Ecto neural progenitor cell (in vitro differentiated cells): ENCODE results near the gene PRR18.

Experiments used
- DNase-seq: peaks from one replicate; pipeline ENCODE4 v3.0.0-alpha.2; 2018; ENCODE audit warnings: low spot score

The PRR18 gene

DNA sequence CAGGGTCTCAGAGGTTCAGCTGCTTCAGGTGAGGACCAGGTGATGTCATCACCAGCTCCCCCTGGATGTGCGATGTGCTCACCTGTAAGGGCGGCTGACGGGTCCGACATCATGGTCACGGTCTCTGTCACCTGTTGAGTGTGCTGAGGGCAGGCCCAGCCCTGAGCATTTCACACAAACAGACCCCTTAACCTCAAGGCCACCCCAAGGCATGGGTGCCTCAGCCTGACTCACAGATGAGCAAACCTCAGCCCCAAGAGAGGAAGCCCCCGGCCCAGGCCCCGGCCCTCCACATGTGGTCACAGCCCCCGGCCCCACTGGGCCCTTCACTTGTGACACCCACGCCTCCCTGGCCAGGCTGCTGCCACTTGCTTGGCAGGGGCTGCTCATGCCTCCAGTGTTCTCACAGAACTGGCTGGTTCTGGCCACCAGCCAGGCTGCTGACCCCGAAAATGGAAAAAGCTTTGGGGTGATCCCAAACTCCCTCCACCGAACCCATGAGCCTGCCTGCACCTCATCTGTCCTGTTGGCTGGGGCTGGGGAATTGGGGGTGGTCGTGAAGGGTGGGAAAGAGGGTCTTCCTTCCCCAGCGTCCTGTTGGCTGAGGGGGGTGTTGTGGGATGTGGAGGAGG lies 33.3 kb downstream of the PRR18 start:
- no peak for DNase-seq

DNA sequence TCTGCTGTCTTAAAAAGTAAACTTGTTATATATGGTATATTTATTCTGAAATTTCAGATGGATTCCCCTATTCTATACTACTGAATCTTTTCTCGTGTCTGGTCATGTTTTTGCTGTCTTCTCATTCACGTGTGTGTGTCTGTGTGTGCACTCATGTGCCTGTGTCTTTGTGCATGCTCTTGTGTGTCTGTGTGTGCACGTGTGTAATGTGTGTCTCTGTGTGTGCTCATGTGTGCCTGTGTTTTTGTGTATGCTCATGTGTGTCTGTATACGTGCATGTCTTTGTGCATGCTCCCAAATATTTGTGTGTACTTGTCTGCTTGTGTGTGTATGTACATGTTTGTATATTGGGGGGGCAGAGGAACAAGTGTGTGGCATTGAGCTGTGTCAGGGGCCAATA lies 34.0 kb downstream of the PRR18 start:
- DNase-seq, result no peak

DNA sequence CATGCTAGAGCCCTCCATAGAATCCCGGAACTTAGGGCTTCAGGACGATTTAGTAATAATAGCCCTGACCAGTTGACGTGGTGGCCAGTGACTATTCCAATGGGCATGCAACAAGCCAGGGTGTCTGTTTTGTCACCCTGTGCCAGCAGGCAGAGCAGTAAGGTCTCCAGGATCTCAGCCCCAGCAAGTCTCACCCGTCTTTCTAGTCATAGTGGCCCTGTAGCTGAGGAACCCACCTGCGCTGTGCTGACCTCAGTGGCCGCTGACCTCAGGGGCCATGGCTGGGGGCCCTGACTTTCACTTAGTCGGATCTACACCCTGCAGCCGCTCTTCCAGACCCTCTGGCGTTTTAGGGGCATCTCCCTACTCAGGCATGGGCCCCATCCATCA lies 36.8 kb downstream of the PRR18 start:
- no peak for DNase-seq

DNA sequence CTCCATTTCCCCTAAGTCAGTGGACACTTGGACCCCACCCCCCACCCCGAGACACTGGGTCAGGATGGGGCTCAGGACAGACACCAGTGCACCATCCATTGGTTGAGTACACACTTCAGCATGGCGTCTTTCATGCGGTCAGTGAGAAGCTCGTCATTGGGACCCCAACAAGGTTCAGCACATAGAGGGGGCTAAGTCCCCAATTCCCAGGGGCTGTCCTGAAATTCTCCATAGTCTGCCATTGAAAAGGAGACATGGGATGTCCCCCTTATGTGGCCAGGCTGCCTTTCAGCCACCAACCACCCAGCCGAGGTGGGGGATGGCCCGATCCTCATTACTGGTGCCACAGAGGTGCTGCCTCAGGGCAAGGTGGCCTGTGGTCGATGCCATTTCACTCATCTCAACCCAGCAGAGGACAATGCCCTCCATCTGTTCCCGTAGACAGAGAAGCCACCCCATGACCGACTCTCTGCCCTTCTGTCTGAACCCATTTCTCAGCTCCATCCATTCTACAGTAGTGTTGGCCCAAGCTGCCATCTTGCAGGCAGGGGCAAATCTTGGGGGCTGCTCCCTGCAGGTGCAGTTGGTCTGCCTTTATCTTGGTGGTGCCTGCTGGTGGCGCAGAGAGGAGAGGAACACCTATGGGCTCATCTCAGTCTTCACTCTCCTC lies 37.4 kb downstream of the PRR18 start:
- no peak for DNase-seq

DNA sequence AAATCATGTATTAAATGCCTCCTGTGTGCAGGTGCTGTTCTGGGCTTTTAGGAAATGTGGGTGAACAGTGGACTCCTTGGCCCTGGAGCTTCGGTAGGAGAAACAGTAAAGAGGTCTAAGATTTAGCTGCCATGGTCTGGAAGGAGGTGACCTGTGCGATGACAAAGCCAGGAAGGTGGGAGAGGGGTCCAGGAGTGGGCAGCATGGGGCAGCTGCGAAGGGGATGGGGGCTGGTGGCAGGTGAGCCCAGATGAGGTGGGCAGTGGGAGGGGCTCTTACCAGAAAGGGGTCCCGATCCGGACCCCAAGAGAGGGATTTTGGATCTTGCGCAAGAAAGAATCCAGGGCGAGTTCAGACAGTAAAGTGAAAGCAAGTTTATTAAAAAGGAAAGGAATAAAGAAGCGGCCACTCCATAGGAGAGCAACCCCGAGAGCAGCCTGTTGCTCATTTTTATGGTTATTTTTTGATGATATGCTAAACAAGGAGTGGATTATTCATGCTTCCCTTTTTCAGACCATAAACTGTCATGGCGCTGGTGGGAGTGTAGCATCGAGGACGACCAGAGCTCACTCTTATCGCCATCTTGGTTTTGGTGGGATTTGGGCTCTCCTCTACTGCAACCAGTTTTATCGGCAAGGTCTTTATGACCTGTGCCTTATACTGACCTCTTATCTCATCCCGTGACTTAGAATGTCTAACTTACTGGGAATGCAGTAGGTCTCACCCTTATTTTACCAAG lies 38.7 kb downstream of the PRR18 start:
- no peak for DNase-seq

DNA sequence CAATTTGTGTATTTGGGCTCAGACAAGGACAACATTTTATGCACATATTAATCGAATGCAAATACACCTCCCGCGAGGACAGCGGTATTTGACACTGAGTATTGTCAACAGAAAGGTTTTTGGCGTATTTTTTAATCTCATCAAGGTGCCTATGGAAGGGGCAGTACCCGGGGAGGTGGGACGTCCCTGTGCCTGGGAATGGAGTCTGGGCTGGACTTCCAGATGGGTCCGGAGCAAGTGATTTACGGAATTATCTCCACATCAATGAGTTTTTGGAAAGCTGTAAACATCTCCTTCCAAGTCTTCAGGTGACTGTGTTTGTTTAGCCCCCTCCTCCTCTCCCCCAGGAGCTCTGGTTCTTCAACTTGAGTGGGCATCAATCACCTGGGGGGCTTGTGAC lies 39.8 kb downstream of the PRR18 start:
- no peak for DNase-seq

DNA sequence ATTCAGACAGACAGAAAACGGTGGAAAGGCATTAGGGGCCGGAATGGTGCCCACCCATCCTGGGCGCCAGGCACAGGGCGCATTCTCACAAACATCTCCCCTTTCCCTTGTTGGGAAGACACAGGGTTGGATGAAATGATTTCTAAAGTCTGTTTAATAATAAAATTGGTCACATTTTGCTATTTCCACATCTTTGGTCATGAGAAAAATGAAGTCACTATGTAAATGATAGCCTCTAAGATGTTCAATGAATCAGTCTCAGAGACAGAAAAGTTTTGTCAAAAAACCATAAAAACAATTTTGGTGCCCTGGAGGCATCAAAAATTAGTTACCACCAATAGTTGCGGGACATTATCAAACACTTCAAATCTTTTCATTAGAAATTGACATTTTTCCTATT lies 40.7 kb downstream of the PRR18 start:
- DNase-seq, result no peak

DNA sequence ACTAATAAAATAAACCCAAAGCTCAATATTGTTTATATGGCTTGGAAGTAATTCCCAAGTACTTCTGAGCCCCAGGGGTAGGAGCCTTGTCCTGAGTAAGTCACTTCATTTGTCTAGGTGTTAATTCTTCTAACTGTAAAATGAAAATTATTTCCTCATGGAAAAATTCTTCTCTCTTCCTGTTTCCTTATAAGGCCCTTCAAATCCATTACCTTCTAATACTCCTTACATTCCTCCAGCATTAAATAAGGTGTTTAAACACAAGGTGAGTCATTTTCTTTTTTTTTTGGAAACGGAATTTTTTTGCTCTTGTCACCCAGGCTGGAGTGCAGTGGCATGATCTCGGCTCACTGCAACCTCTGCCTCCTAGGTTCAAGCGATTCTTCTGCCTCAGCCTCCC lies 41.9 kb downstream of the PRR18 start:
- DNase-seq, result no peak

DNA sequence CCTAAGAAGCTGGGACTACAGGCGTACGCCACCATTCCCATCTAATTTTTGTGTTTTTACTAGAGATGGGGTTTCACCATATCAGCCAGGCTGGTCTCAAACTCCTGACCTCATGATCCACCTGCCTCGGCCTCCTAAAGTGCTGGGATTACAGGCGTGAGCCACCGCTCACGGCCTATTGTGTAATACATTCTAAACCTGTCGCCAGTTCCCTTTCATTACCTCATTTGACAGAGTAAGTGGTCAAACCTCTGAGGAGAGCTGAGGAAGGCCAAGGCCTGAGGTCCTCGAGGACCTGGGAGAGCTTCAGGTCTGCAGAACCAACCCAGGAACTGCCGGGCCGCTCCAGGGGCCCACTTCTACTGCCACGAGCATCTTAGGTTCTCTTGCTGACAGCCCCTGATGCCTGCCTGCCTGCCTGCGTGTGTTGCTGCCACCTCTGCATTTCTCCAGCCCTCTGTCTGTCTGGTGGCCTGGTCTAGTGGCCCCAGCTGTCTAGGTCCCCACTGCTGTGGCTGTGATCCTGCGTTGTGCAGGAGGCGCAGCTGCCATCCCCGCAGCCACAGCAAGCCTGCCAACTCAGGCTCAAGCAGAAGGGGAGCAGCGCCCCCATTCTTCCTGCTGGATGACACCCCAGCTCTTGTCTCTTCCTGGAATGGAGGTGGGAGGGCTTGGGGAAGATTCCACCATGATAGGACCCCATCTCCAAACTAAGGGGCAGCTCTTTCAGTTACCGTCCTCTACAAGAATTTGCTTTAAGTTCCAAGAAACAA lies 45.3 kb downstream of the PRR18 start:
- DNase-seq, result no peak

DNA sequence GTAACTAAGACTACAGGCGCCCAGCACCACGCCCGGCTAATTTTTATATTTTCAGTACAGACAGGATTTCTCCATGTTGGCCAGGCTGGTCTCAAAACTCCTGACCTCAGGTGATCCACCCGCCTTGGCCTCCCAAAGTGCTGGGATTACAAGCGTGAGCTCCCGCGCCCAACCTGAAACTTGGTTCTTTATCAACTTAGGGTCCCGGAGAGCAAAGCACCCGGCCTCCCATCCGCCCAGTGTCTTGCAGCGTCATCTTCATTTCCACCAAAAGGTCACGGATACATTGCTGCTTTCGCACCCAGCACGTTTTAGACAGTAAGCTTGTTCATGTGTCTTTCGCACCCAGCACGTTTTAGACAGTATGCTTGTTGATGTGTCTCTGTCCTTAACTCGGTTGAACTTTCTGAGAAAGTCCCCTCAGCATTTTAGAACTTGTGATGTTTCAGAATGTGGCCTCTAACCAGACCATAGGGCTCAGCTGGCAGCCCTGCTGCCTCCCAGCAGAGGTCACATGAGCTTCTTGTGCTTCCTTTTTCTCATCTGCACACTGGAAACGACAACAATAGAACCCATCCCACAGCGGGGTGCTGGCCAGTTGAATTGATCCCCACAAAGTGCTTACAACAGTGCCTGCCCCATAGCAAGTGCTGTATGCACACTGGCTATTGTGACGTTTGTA lies 48.8 kb downstream of the PRR18 start:
- DNase-seq, result no peak

DNA sequence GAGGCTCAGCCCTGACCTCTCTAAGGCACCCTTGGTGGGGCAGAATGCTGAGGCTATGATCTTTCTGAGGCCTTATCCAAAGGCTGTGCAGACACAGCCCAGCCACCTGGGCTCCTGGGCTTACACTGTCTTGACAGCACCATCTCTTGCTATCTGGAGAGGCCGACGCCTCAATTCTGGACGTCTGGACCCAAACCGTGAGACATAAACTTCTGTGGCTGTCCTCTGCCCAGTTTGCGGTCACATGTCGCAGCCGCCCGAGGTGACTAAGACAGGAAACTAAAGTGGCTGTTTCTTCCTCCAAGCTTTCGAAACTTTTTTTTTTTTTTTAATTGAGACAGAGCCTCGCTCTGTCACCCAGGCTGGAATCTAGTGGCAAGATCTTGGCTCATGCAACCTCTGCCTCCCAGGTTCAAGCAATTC lies 49.3 kb downstream of the PRR18 start:
- DNase-seq, result no peak

DNA sequence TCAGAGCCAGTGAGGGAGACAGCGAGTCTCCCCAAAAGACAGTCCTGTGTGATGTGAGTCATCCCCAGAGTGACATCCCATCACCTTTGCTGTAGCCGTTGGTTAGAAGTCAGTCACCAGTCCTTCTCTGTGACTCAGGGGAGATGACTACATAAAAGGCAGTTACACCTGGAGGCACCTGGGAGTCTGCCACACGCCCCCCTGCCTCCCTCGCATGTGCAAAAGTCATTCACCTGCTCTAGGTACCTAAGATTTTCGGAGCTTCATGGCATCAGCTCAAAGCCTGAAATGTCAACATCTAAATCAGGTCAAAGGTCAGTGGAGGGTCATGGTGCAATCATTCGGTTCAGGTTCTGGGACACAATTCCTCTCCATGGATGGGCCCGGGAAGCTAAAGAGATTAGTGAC lies 50.3 kb downstream of the PRR18 start:
- DNase-seq, result no peak
